Fibroblast of peridontal ligament (primary cell): ENCODE data around the gene SLC13A5.
"Not testable (repeated sequence)": the region's sequence is repeated elsewhere in the genome, so short reads cannot be mapped to it uniquely, and the experiment has no call there.

Experiments
- DNase-seq: peaks from one replicate; pipeline ENCODE4 v3.0.0-alpha.2; 2010; ENCODE audit errors: extremely low read depth

Gene SLC13A5

GRCh38 chr17:6663200-6663599 lies 50.0 kb downstream of the SLC13A5 start:
- DNase-seq = not testable (repeated sequence)

- no peak for DNase-seq
Observed at GRCh38 chr17:6661464-6661848, 51.7 kb downstream of the SLC13A5 start.

GRCh38 chr17:6660805-6661463 lies 52.2 kb downstream of the SLC13A5 start:
- no peak for DNase-seq

GRCh38 chr17:6660101-6660500 lies 53.1 kb downstream of the SLC13A5 start:
- DNase-seq = no peak

- not testable (repeated sequence) for DNase-seq
Observed at GRCh38 chr17:6658411-6658810, 54.8 kb downstream of the SLC13A5 start.

- DNase-seq = no peak
Observed at GRCh38 chr17:6657633-6658287, 55.4 kb downstream of the SLC13A5 start.

GRCh38 chr17:6656797-6657632 lies 56.2 kb downstream of the SLC13A5 start:
- DNase-seq = not testable (repeated sequence)

- DNase-seq = not testable (repeated sequence)
Observed at GRCh38 chr17:6655732-6656361, 57.3 kb downstream of the SLC13A5 start.

- no peak for DNase-seq
Observed at GRCh38 chr17:6654841-6655731, 58.1 kb downstream of the SLC13A5 start.

- peak; percentile 18 for DNase-seq
Observed at GRCh38 chr17:6651919-6652452, 61.2 kb downstream of the SLC13A5 start.

GRCh38 chr17:6651354-6651918 lies 61.7 kb downstream of the SLC13A5 start, which contains the start of the genes C17orf100 and MED31:
C17orf100 (plus strand) TSS chr17:6651762; CDS start chr17:6651914, 152 bp downstream.
MED31 (minus strand) TSS chr17:6651605; CDS start chr17:6651528, 77 bp downstream.
- peak; percentile 81 for DNase-seq

- no peak for DNase-seq
Observed at GRCh38 chr17:6648181-6648580, 65.0 kb downstream of the SLC13A5 start.

GRCh38 chr17:6643451-6644125 lies 69.6 kb downstream of the SLC13A5 start:
- DNase-seq = peak; percentile 89

- peak; percentile 49 for DNase-seq
Observed at GRCh38 chr17:6642592-6642991, 70.6 kb downstream of the SLC13A5 start.

GRCh38 chr17:6641247-6641863 lies 71.8 kb downstream of the SLC13A5 start:
- no peak for DNase-seq

GRCh38 chr17:6640536-6641246 lies 72.5 kb downstream of the SLC13A5 start, which contains the start of the genes KIAA0753 and TXNDC17:
KIAA0753 (minus strand) TSS chr17:6640711; CDS start chr17:6635103, 5,608 bp downstream.
TXNDC17 (plus strand) TSS chr17:6641060; CDS start chr17:6641083, 23 bp downstream.
- peak; percentile 87 for DNase-seq

- DNase-seq = peak; percentile 36
Observed at GRCh38 chr17:6639586-6640535, 73.3 kb downstream of the SLC13A5 start.
